CD4-positive, alpha-beta T cell (primary cell): ENCODE data around the gene KATNAL2. TPM values are rescaled to one million over a fixed set of nuclear protein-coding genes. Genes with fewer than 3 reads are reported as not detected.

Experiments
- ATAC-seq: fragments of 200-7000 bp; cut with Tn5 transposase; one replicate; pipeline ENCODE4 v1.10.0; 2022; ENCODE audit warnings: mild to moderate bottlenecking; ENCODE audit not compliant: poor library complexity
- CTCF ChIA-PET: fragments of 350-600 bp; sonication (Branson Sonifier 250); formaldehyde crosslinking; loops from one replicate; lab custom pipeline; 2021; ENCODE audit warnings: antibody characterized with exemption, inconsistent platforms; lab: Charles Lee
- POLR2A ChIA-PET: fragments of 350-600 bp; sonication (Branson Sonifier 250); formaldehyde crosslinking; loops from one replicate; lab custom pipeline; 2021; ENCODE audit warnings: antibody characterized with exemption, inconsistent platforms; lab: Charles Lee
- DNase-seq, 14 experiments: peaks; one replicate each; pipeline ENCODE4 v3.0.0-alpha.2; 2013 to 2020; ENCODE audit warnings: mixed read lengths in 2 of 14
- H3K27ac ChIP-seq, 2 donors: one replicate each; pipeline versions ENCODE4 v1.5.1 to v1.7.0; 2013; ENCODE audit warnings: low read length in 2 of 2, low read depth in 1 of 2, mild to moderate bottlenecking in 1 of 2
- H3K27me3 ChIP-seq, 2 experiments: 1 replicate in 1 of 2; 2 replicates in 1 of 2; pipeline versions ENCODE4 v1.6.1 to v1.7.0; 2013; ENCODE audit warnings: low read length in 2 of 2, control low read depth in 1 of 2, mild to moderate bottlenecking in 1 of 2, moderate library complexity in 1 of 2; ENCODE audit not compliant: insufficient read depth in 2 of 2, control insufficient read depth in 1 of 2
- H3K36me3 ChIP-seq: one replicate; pipeline ENCODE4 v1.6.1; 2013; ENCODE audit warnings: low read length, control low read depth; ENCODE audit not compliant: insufficient read depth
- H3K4me1 ChIP-seq: one replicate; pipeline ENCODE4 v1.6.1; 2013; ENCODE audit warnings: low read length, control low read depth; ENCODE audit not compliant: insufficient read depth
- H3K4me3 ChIP-seq: one replicate; pipeline ENCODE4 v1.5.1; 2013; ENCODE audit warnings: mild to moderate bottlenecking, low read length, moderate library complexity
- H3K9me3 ChIP-seq, 2 experiments: 1 replicate in 1 of 2; 2 replicates in 1 of 2; pipeline versions ENCODE4 v1.6.1 to v1.7.0; 2013; ENCODE audit warnings: low read length in 2 of 2, mild to moderate bottlenecking in 2 of 2, control low read depth in 1 of 2, moderate library complexity in 1 of 2; ENCODE audit not compliant: control insufficient read depth in 1 of 2, insufficient read depth in 1 of 2
- H3K27ac Mint-ChIP-seq: one replicate; pipeline ENCODE4 v1.8.0; 2020; ENCODE audit warnings: mixed read lengths
- H3K27me3 Mint-ChIP-seq: one replicate; pipeline ENCODE4 v1.8.0; 2021; ENCODE audit warnings: mixed read lengths
- H3K36me3 Mint-ChIP-seq: one replicate; pipeline ENCODE4 v1.8.0; 2021; ENCODE audit warnings: low read depth, mixed read lengths
- H3K4me1 Mint-ChIP-seq: one replicate; pipeline ENCODE4 v1.8.0; 2021; ENCODE audit warnings: low read depth, mixed read lengths
- H3K4me3 Mint-ChIP-seq: one replicate; pipeline ENCODE4 v1.8.0; 2020; ENCODE audit warnings: mild to moderate bottlenecking, mixed read lengths
- H3K9me3 Mint-ChIP-seq: one replicate; pipeline ENCODE4 v1.8.0; 2020; ENCODE audit warnings: mixed read lengths
- intact Hi-C, 2 experiments: fragments of 100-400 bp; cut with DNase I in 1 of 2; cut with micrococcal nuclease in 1 of 2; formaldehyde crosslinking; loops; one replicate each; pipeline versions ENCODE4 v1.15.1 to v1.9.0; 2023 to 2025; cut with DNase I, micrococcal nuclease
- total RNA-seq, 174 experiments: library from RNA in 2 of 174; stranded (reverse) in 2 of 174; gene quantifications; one replicate each; pipeline ENCODE4 v1.2.3 and lab custom pipeline; 2021 to 2026
- TF ChIP-seq, protein P1 (sequence below): fragments of 200-600 bp; IDR thresholded peaks from one replicate; pipeline ENCODE4 v1.8.0; 2022; ENCODE audit warnings: antibody characterized with exemption, mild to moderate bottlenecking

Gene KATNAL2
- total RNA-seq, 2 experiments from 2014 or later, result 1.5 to 2.0 TPM

DNA sequence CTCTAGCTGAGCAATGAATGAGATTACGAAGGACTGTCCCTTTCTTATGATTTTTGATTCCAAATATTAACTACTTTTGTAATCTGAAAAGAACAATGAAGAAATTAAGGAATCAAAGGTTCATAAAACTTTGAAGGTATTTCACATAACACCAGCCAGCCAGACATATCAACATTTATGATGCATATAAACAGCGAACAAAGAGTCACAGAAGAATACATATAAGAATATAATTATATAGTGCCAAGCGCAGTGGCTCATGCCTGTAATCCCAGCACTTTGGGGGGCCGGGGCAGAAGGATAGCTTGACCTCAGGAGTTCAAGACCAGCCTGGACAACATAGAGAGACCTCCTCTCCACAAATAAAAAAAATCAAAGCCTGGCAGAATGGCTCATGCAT, 34.2 kb upstream of the KATNAL2 start:
- Mint-ChIP-seq H3K27ac (no peak overlapping the region), H3K9me3 (peaks cover 10% of the 10 kb centered on the region), H3K4me1 (no peaks in the 10 kb centered on the region), H3K4me3 (no peak overlapping the region), H3K27me3 (no peaks in the 10 kb centered on the region), H3K36me3 (peaks cover 79% of the 10 kb centered on the region)
- ATAC-seq, result no peak
- TF ChIP-seq, protein P1, sequence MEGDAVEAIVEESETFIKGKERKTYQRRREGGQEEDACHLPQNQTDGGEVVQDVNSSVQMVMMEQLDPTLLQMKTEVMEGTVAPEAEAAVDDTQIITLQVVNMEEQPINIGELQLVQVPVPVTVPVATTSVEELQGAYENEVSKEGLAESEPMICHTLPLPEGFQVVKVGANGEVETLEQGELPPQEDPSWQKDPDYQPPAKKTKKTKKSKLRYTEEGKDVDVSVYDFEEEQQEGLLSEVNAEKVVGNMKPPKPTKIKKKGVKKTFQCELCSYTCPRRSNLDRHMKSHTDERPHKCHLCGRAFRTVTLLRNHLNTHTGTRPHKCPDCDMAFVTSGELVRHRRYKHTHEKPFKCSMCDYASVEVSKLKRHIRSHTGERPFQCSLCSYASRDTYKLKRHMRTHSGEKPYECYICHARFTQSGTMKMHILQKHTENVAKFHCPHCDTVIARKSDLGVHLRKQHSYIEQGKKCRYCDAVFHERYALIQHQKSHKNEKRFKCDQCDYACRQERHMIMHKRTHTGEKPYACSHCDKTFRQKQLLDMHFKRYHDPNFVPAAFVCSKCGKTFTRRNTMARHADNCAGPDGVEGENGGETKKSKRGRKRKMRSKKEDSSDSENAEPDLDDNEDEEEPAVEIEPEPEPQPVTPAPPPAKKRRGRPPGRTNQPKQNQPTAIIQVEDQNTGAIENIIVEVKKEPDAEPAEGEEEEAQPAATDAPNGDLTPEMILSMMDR, result no peak
- H3K36me3 ChIP-seq, result no peaks in the 10 kb centered on the region
- peaks cover 9 to 13% of the 10 kb centered on the region in 2 experiments for H3K9me3 ChIP-seq
- ChIA-PET CTCF (no interaction called here), POLR2A (interaction anchor here (0.5 kb wide), 1 partner anchor 1019 kb away, joined by 3 read pairs; no protein-coding TSS in a partner anchor)
- intact Hi-C loops, result no loop called here
- no peaks in the 10 kb centered on the region for H3K4me1 ChIP-seq
- no peak overlapping the region for H3K27ac ChIP-seq
- no peak overlapping the region for H3K4me3 ChIP-seq
- no peak for DNase-seq
- no peaks in the 10 kb centered on the region for H3K27me3 ChIP-seq

DNA sequence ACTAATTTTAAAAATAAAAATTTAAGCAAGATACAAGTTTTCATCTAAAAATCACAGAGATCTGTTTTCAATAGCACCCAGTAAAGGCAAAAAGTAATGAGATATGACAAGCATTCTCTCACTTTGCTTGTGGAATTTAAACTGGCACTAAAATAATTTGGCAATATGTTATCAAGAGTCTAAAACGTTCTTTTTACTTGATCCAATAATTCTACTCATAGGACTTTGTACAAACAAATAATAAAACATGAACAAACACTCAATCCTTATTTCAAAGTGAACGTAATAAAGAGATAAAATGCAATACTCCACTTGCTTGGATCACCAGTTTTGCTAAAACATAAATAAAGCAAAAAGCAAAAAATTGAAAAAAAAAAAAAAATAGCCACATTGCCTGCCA, 30.5 kb upstream of the KATNAL2 start:
- ChIA-PET POLR2A (no interaction called here), CTCF (no interaction called here)
- intact Hi-C loops, result no loop called here
- H3K27ac Mint-ChIP-seq, result no peak overlapping the region
- H3K27me3 Mint-ChIP-seq, result no peaks in the 10 kb centered on the region
- peaks cover 7% of the 10 kb centered on the region for H3K9me3 Mint-ChIP-seq
- Histone ChIP-seq H3K27me3 (no peaks in the 10 kb centered on the region), H3K9me3 (peaks cover 9 to 16% of the 10 kb centered on the region in 2 experiments), H3K4me3 (no peak overlapping the region), H3K36me3 (peaks cover 20% of the 10 kb centered on the region), H3K4me1 (no peaks in the 10 kb centered on the region), H3K27ac (no peak overlapping the region)
- H3K36me3 Mint-ChIP-seq, result peaks cover 80% of the 10 kb centered on the region
- no peak overlapping the region for H3K4me3 Mint-ChIP-seq
- TF ChIP-seq, protein P1, result no peak
- ATAC-seq (no peak), DNase-seq (no peak)
- peaks cover 23% of the 10 kb centered on the region for H3K4me1 Mint-ChIP-seq

- Histone ChIP-seq H3K27ac (no peak overlapping the region), H3K36me3 (peaks cover 20% of the 10 kb centered on the region), H3K27me3 (no peaks in the 10 kb centered on the region), H3K4me1 (no peaks in the 10 kb centered on the region), H3K4me3 (no peak overlapping the region), H3K9me3 (peaks cover 9 to 16% of the 10 kb centered on the region in 2 experiments)
- ChIA-PET CTCF (no interaction called here), POLR2A (no interaction called here)
- intact Hi-C loops, result no loop called here
- Mint-ChIP-seq H3K4me1 (peaks cover 42% of the 10 kb centered on the region), H3K4me3 (no peak overlapping the region), H3K27me3 (no peaks in the 10 kb centered on the region), H3K27ac (no peak overlapping the region), H3K36me3 (peaks cover 84% of the 10 kb centered on the region), H3K9me3 (peaks cover 7% of the 10 kb centered on the region)
- no peak for DNase-seq
- no peak for ATAC-seq
- TF ChIP-seq, protein P1, result no peak
Observed at GRCh38 chr18:46888965-46889364, 28.4 kb upstream of the KATNAL2 start.
